K562 (cell line): ENCODE data around the gene PNPLA8. TPM values are rescaled to one million over a fixed set of nuclear protein-coding genes. Genes with fewer than 3 reads are reported as not detected.

Experiments used
- ATAC-seq: fragments of 200-7000 bp; cut with Tn5 transposase; 3 replicates; pipeline ENCODE4 v1.9.1; 2020; ENCODE audit warnings: moderate library complexity
- BruUV-seq: library from RNA; stranded (reverse); fragments of 400-500 nt; replicated peaks from 2 replicates; lab custom pipeline; 2021; lab: Mats Ljungman, UMichigan
- CTCF ChIA-PET: fragments of 300-600 bp; formaldehyde crosslinking; extraction: SDS; loops from one replicate; lab custom pipeline; 2021; ENCODE audit warnings: low intra/inter-chr PET ratio; lab: Yijun Ruan, JAX
- POLR2A ChIA-PET: fragments of 300-600, 350-650 bp; sonication (Branson Sonifier 250); formaldehyde crosslinking; extraction: SDS; loops from one replicate; lab custom pipeline; 2021; ENCODE audit warnings: antibody characterized with exemption, inconsistent platforms; lab: Yijun Ruan, JAX
- DNase-seq, 4 experiments: peaks; one replicate each; pipeline versions ENCODE4 v3.0.0 to v3.0.0-alpha.2; 2011 to 2018; ENCODE audit warnings: low spot score in 3 of 4, mixed read lengths in 3 of 4; ENCODE audit errors: extremely low read depth in 1 of 4
- FAIRE-seq: peaks from 2 replicates; lab custom pipeline; 2011; peaks lifted over from hg19 to GRCh38; lab: Jason Lieb, UNC
- H2AFZ ChIP-seq: 2 replicates; pipeline ENCODE4 v1.6.0; 2011; ENCODE audit warnings: low read depth, low read length, control low read depth, inconsistent platforms
- H3K27ac ChIP-seq: fragments of 200-600 bp; 3 replicates; pipeline ENCODE4 v1.8.0; 2011; ENCODE audit warnings: low read depth, mild to moderate bottlenecking, control low read depth, inconsistent platforms, low read length, moderate library complexity, mixed read lengths; ENCODE audit errors: extremely low read depth
- H3K27me3 ChIP-seq, 2 experiments: fragments of 300-600 bp in 1 of 2; 2 replicates in 1 of 2; 3 replicates in 1 of 2; pipeline versions ENCODE4 v1.6.0 to v1.8.0; 2011; ENCODE audit warnings: inconsistent platforms in 2 of 2, low read length in 2 of 2, mild to moderate bottlenecking in 1 of 2, mixed read lengths in 1 of 2, moderate library complexity in 1 of 2; ENCODE audit not compliant: control insufficient read depth in 2 of 2, insufficient read depth in 2 of 2
- H3K36me3 ChIP-seq: fragments of 300-600 bp; 3 replicates; pipeline ENCODE4 v1.8.0; 2011; ENCODE audit warnings: mild to moderate bottlenecking, low read length, inconsistent platforms; ENCODE audit not compliant: control insufficient read depth, insufficient read depth
- H3K4me1 ChIP-seq, 2 experiments: fragments of 200-600 bp in 1 of 2; replicated peaks in 1 of 2; 2 replicates in 1 of 2; 3 replicates in 1 of 2; pipeline versions ENCODE4 v1.5.1 to v1.8.0; 2011; ENCODE audit warnings: inconsistent platforms in 2 of 2, low read length in 2 of 2, mild to moderate bottlenecking in 1 of 2, mixed read lengths in 1 of 2, moderate library complexity in 1 of 2; ENCODE audit not compliant: control insufficient read depth in 2 of 2, insufficient read depth in 2 of 2
- H3K4me2 ChIP-seq: 2 replicates; pipeline ENCODE4 v1.6.1; 2011; ENCODE audit warnings: low read length, control low read depth, inconsistent platforms, mixed read lengths; ENCODE audit not compliant: insufficient read depth
- H3K4me3 ChIP-seq: fragments of 200-600 bp; sonication (generic), shearing (Covaris generic); 2 replicates; pipeline ENCODE4 v1.5.1; 2016; ENCODE audit warnings: control low read depth, inconsistent platforms
- H3K79me2 ChIP-seq: fragments of 200-600 bp; 3 replicates; pipeline ENCODE4 v1.8.0; 2011; ENCODE audit warnings: low read length, inconsistent platforms; ENCODE audit not compliant: control insufficient read depth, insufficient read depth
- H3K9ac ChIP-seq, 2 experiments: 2 replicates each; pipeline versions ENCODE4 v1.6.0 to v1.6.1; 2011; ENCODE audit warnings: low read depth in 2 of 2, low read length in 2 of 2, control low read depth in 1 of 2, inconsistent platforms in 1 of 2, mild to moderate bottlenecking in 1 of 2, mixed read lengths in 1 of 2; ENCODE audit not compliant: insufficient read depth in 1 of 2
- H3K9me1 ChIP-seq: one replicate; pipeline ENCODE4 v1.6.0; 2011; ENCODE audit warnings: inconsistent platforms, mild to moderate bottlenecking, low read length, moderate library complexity; ENCODE audit not compliant: control insufficient read depth, insufficient read depth
- H3K9me3 ChIP-seq: replicated peaks from 2 replicates; pipeline ENCODE4 v1.5.1; 2011; ENCODE audit warnings: low read depth, low read length, inconsistent platforms; ENCODE audit not compliant: control insufficient read depth, insufficient read depth
- H4K20me1 ChIP-seq: replicated peaks from 2 replicates; pipeline ENCODE4 v1.6.1; 2011; ENCODE audit warnings: low read length, inconsistent platforms, mixed read lengths; ENCODE audit not compliant: control insufficient read depth, insufficient read depth
- BCOR ChIP-seq: fragments of 450-650 bp; IDR thresholded peaks from 2 replicates; pipeline ENCODE4 v1.6.1; 2016
- C11orf30 ChIP-seq: fragments of 450-650 bp; IDR thresholded peaks from 2 replicates; pipeline ENCODE4 v1.6.1; 2016; ENCODE audit warnings: low read depth, mild to moderate bottlenecking
- KDM4B ChIP-seq, 2 experiments: fragments of 450-650 bp in 1 of 2; sonication (generic) in 1 of 2; IDR thresholded peaks; 2 replicates each; pipeline ENCODE4 v1.6.1; 2016 to 2017; ENCODE audit warnings: borderline replicate concordance in 2 of 2, antibody characterized with exemption in 1 of 2, low read depth in 1 of 2, mild to moderate bottlenecking in 1 of 2
- MAFF ChIP-seq: IDR thresholded peaks from 2 replicates; pipeline ENCODE4 v1.6.1; 2012; ENCODE audit warnings: low read length, improper control_type of control experiment
- MAFG ChIP-seq: fragments of 450-650 bp; conservative IDR thresholded peaks from 2 replicates; pipeline ENCODE4 v1.6.1; 2016; ENCODE audit warnings: missing genetic modification characterization, missing compliant biosample characterization
- NFE2 ChIP-seq: IDR thresholded peaks from 2 replicates; pipeline ENCODE4 v1.6.1; 2014; ENCODE audit warnings: antibody characterized with exemption, low read depth
- PHB2 ChIP-seq: fragments of 450-650 bp; IDR thresholded peaks from 2 replicates; pipeline ENCODE4 v1.6.1; 2017; ENCODE audit warnings: low read depth
- SMARCA4 ChIP-seq: fragments of 450-650 bp; IDR thresholded peaks from 2 replicates; pipeline ENCODE4 v1.6.1; 2016
- STAG1 ChIP-seq: sonication (generic); formaldehyde crosslinking; IDR thresholded peaks from 2 replicates; pipeline ENCODE4 v1.5.0; 2020; ENCODE audit warnings: missing genetic modification reagents, borderline replicate concordance
- THRB ChIP-seq: fragments of 450-650 bp; formaldehyde crosslinking; conservative IDR thresholded peaks from 2 replicates; pipeline ENCODE4 v1.4.0; 2022; ENCODE audit warnings: mild to moderate bottlenecking, missing genetic modification characterization
- ZMIZ1 ChIP-seq, 2 experiments: fragments of 150-350 bp in 1 of 2; IDR thresholded peaks; 2 replicates each; pipeline ENCODE4 v1.6.1; 2012 to 2016; ENCODE audit warnings: low read depth in 2 of 2, low read length in 2 of 2, mild to moderate bottlenecking in 1 of 2, moderate library complexity in 1 of 2
- ZNF143 ChIP-seq: sonication (generic); formaldehyde crosslinking; IDR thresholded peaks from 2 replicates; pipeline ENCODE4 v1.9.0; 2022; ENCODE audit warnings: mild to moderate bottlenecking, missing genetic modification reagents
- ZNF316 ChIP-seq: fragments of 450-650 bp; IDR thresholded peaks from 2 replicates; pipeline ENCODE4 v1.6.1; 2016
- WGBS: fragments of 100-300 bp; shearing (Covaris generic); methylation state at CpG from one replicate; pipeline ENCODE4 v1.1.6; 2016; ENCODE audit warnings: low coverage, mixed read lengths; ENCODE audit not compliant: insufficient coverage; ENCODE audit errors: missing lambda C conversion rate; 5-methylcytosine and 5-hydroxymethylcytosine counted together
- in situ Hi-C: fragments of 300-500 bp; cut with MboI; formaldehyde crosslinking; loops from 4 replicates; pipeline ENCODE4 v1.15.0; 2018; ENCODE audit warnings: inconsistent platforms, mixed read lengths
- intact Hi-C: fragments of 100-400 bp; cut with micrococcal nuclease; formaldehyde crosslinking; loops from 2 replicates; pipeline ENCODE4 v1.14.2; 2022
- polyA plus RNA-seq, 8 experiments: library from polyadenylated mRNA; depleted of rRNA in 4 of 8; stranded (reverse) in 5 of 8; unstranded in 3 of 8; fragments of >200 nt; fragmentation: Nextera tagmentation in 2 of 8; fragmentation: Illumina TruSeq in 1 of 8; extraction: Ambion mirVana in 2 of 8; extraction: Trizol in 1 of 8; gene quantifications; 2 replicates each; pipeline versions ENCODE4 v1.2.1 to v1.2.3, GENCODE V29; 2011 to 2014; ENCODE audit warnings: inconsistent platforms in 1 of 8, missing spikeins in 1 of 8
- total RNA-seq, 7 experiments: library from RNA; depleted of rRNA in 6 of 7; stranded (reverse); fragments of >200 nt in 6 of 7; fragmentation: Illumina TruSeq in 2 of 7; extraction: Trizol in 2 of 7; gene quantifications; 2 replicates each; pipeline versions ENCODE4 v1.2.1 to v1.2.3, GENCODE V29; 2011 to 2021; ENCODE audit warnings: low replicate concordance in 1 of 7

The PNPLA8 gene
- total and polyA plus RNA-seq, 9 of the 15 experiments (the other 6 are each of a cell fraction or from before 2014, with no cell fraction given), result 12.8 to 27.6 (median 16.3) TPM

- POLR2A ChIA-PET, result interaction anchor here (0.6 to 1.4 kb wide), 2 partner anchors 19 to 28 kb away, joined by 3 read pairs; no protein-coding TSS in a partner anchor
- FAIRE-seq, result no peak
- Histone ChIP-seq H3K4me1 (no peaks in the 10 kb centered on the region), H3K27ac (no peak overlapping the region)
- TF ChIP-seq THRB (CRISPR knock-in tag) (no peak), C11orf30 (peak; percentile 49; the same call in 1 of the 2 replicates), ZMIZ1 (IDR thresholded peaks at IDR 0.05; ENCODE audit: low read depth in 2 of 2, low read length in 2 of 2) (no peak), ZNF316 (peak; percentile 72), ZNF143 (CRISPR knock-in tag) (no peak), BCOR (no peak), MAFG (tag) (peak; percentile 38), PHB2 (no peak), SMARCA4 (no peak), NFE2 (no peak), STAG1 (CRISPR knock-in tag) (no peak), KDM4B (IDR thresholded peaks at IDR 0.05; ENCODE audit: borderline replicate concordance in 2 of 2, low read depth in 1 of 2) (no peak), MAFF (peak; percentile 55; the same call in 1 of the 2 replicates)
- TF ChIP-seq, all 486 proteins: peak for 4
- WGBS, result 47% methylated on average over 5 of the region's 6 CpGs
- ATAC-seq (no peak), DNase-seq (no peak)
- in situ Hi-C loops (no loop called here), intact Hi-C loops (loop anchor here (10.0 kb wide), 1 partner anchor 114 kb away; no protein-coding TSS in a partner anchor)
- H3K4me3 ChIP-seq, result no peak overlapping the region
- BruUV-seq, result no TSS peak
- no peak overlapping the region for H3K4me2 ChIP-seq
- peaks cover 10% of the 10 kb centered on the region; the same call in 2 of the 3 replicates for H3K36me3 ChIP-seq
- H3K9me1 ChIP-seq, result no peaks in the 10 kb centered on the region
- H4K20me1 ChIP-seq, result no peaks in the 10 kb centered on the region
- no peaks in the 10 kb centered on the region for H3K79me2 ChIP-seq
- no peak overlapping the region for H2AFZ ChIP-seq
- CTCF ChIA-PET, result interaction anchor here (0.7 to 3.2 kb wide), 2 partner anchors 114 to 317 kb away, joined by 4 to 29 read pairs; no protein-coding TSS in a partner anchor
- H3K27me3 ChIP-seq, result no peaks in the 10 kb centered on the region
- H3K9ac ChIP-seq, result no peak overlapping the region
- no peaks in the 10 kb centered on the region for H3K9me3 ChIP-seq
Measured at GRCh38 chr7:108498481-108498880, 27.5 kb downstream of the PNPLA8 start.
